ENCODE results near the gene MZT2A.
"Not testable (repeated sequence)": the region's sequence is repeated elsewhere in the genome, so short reads cannot be mapped to it uniquely, and the experiment has no call there.

Gene MZT2A

DNA sequence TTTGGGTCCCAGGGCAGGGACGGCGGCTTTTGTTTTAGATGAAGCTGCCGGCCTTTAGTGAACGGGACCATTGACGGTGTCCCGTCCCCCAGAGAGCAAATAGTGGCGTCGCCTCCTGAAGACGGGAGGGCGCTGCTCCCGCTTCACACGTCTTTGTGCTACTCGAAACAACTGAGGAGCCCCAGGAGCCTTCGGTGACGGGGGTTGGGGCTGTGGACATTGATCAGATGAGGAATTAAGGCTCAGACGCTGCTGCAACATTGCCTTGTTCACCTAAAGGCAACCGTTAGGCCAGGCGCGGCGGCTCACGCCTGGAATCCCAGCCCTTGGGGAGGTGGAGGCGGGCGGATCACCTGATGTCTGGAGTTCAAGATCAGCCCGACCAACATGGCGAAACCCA, 15.8 kb downstream of the MZT2A start:
- not testable (repeated sequence) for FAIRE-seq; DNase-seq (ENCODE audit: insufficient read length, low spot score)

DNA sequence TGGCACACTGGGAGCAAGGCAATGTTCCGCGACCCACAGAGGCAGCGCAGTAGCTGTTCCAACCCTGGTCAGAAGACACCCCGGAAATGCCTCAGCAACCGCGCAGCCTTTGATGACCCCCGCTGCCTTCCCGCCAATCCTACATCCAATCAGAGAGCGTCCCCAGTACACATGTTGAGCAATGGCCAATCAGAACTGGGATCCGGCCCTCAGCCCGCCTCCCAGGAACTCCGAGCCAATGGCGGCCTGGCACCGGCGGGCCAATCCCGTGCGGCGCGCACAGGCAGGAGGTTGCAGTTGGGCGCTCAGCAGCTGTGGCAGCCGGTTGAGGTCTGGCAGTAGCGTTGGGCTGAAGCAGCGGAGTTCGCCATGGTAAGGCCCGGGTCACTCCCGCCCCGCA, 16.4 kb downstream of the MZT2A start, which contains the start of gene TUBA3D:
Gene TUBA3D (plus strand): TSS at position 289 of the 400 bp plus-strand sequence. CDS start 81 bp downstream, at position 370.
- no peak for FAIRE-seq
- no peak for DNase-seq (ENCODE audit: insufficient read length, low spot score)
- TF ChIP-seq POU2F2 (IDR thresholded peaks at IDR 0.05; ENCODE audit: low read depth, low read length) (no peak), TAF1 (IDR thresholded peaks at IDR 0.05; ENCODE audit: low read depth, low read length) (no peak), PAX5 (IDR thresholded peaks at IDR 0.05; ENCODE audit: insufficient read depth, low read length, severe bottlenecking) (no peak), POLR2AphosphoS5 (IDR thresholded peaks at IDR 0.05; ENCODE audit: low read depth, low read length) (no peak), POLR2A (IDR thresholded peaks at IDR 0.05; ENCODE audit: low read depth, low read length) (no peak), SPI1 (IDR thresholded peaks at IDR 0.05; ENCODE audit: low read depth, low read length) (no peak)

DNA sequence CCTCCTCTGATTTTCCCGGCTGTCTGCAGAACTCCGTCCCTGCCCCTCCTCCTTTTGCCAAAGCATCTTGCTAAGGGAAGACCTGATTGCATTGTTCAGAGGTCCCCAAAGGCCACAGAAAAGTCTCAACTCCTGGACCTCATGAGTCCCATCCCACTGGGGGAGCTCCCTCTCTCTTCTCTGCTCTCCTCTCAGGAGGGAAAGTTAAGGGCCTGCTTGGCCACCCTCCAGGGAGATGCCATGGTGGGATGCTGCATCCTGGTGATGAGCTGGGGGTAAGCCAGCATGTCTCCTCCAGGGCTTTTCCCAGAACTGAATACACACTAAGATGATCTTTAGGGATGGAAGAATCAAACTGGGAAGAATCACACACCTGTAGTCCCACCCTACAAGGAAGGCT, 18.9 kb downstream of the MZT2A start:
- DNase-seq (ENCODE audit: insufficient read length, low spot score); FAIRE-seq: not testable (repeated sequence)

DNA sequence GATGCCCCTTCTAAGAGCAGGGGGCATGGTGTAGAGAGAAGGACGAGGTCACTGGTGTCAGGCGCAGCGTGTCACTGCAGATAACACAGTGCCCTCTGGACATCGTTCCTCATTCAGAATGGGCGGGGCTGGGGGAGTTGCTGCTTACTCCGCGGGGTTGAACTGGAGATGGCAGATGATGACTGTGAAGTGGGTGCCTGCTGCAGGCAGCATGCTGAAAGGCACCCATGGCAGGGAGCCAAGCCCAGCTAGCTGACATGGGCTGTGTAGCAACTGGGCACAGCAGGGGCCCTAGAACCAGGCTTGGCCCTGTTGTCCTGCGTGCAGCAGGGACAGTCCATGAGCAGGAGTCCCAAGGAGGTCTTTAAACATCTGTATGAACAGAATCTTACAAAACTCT, 20.6 kb downstream of the MZT2A start:
- not testable (repeated sequence) for FAIRE-seq; DNase-seq (ENCODE audit: insufficient read length, low spot score)

DNA sequence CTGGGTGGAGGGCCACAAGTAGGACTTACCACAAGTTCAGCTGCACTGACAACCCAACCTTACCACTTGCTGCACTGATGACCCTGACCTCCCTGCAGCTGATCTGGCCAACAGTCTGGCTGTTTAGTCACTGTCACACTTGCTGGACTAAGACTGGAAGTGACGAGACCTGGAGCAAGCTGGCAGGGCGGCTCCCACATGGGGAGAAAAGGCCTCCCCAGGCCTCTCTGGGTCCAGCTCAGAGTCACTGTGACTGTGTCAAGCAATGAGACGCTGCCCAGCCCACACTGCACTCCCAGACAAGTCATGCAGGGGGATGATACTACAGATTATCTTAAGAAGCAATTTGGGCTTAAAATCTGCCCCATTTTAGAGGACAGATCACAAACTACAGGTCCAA, 21.3 kb downstream of the MZT2A start:
- not testable (repeated sequence) for DNase-seq (ENCODE audit: insufficient read length, low spot score); FAIRE-seq

DNA sequence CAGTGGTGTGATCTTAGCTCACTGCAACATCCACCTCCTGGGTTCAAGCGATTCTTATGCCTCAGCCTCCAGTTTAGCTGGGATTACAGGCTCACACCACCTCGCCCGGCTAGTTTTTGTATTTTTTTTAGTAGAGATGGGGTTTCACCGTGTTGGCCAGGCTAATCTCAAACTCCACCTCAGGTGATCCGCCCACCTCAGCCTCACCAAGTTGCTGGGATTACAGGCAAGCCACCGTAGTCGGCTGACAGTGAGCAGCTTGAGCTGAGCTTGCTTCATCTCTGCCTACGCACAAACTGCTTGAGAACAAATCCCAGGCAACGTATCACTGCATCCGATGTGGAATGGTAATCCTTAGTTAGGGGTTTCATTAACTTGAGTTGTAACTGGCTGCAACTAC, 24.5 kb downstream of the MZT2A start:
- FAIRE-seq = not testable (repeated sequence)

DNA sequence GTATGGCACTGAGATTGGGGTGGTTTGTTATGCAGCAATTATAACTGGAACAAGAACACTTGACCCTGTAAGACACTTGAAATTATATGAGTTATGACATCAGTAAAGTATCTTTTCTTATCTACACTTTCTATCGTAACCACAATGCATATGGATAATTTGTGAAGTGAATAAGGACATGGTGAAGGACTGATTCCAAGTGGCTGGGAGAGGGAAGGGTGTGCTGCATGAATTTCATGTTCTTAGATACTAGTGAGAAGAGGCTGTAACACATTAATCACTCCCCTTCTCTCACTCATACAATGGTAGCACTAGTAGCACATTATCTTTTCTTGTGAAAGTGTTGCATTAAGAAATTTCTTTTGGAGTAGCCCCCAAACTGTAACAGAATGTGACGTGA, 37.3 kb downstream of the MZT2A start:
- FAIRE-seq = not testable (repeated sequence)

More for the DNA sequence above, 24.5 kb downstream of the MZT2A start:
- not testable (repeated sequence) for DNase-seq (ENCODE audit: insufficient read length, low spot score)

DNA sequence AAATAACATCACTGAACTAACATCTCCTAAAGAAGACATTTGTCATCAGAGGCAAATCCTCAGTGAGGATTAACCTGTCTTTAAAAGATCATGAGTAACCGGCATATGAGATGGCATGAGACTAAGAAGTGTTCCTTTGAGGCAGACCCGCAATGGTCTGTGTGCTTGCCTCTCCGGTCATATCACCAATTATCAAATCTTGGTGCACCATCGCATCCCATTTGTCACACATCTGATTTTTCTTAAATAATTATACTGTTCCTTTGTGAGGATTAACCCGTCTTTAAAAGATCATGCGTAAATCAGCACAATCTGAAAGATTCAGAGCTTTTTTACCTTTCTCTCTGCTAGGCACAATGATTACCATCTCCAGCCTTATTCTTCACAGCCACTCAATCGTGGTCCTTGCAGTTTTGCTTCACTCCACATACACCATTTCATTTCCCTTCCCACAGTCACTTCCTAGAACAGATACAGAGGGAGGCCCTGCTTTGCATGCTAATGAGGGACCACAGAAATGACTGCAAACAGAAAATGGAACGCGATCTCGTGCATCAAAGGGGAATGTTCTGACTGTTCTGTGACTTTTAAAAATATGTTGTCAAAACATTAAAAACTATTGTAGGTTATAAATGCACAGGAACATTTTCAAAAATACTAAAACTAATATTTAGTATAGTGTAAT, 40.8 kb downstream of the MZT2A start:
- not testable (repeated sequence) for DNase-seq (ENCODE audit: insufficient read length, low spot score)
- peak; percentile 56 for FAIRE-seq

More for the DNA sequence above, 37.3 kb downstream of the MZT2A start:
- not testable (repeated sequence) for DNase-seq (ENCODE audit: insufficient read length, low spot score)

DNA sequence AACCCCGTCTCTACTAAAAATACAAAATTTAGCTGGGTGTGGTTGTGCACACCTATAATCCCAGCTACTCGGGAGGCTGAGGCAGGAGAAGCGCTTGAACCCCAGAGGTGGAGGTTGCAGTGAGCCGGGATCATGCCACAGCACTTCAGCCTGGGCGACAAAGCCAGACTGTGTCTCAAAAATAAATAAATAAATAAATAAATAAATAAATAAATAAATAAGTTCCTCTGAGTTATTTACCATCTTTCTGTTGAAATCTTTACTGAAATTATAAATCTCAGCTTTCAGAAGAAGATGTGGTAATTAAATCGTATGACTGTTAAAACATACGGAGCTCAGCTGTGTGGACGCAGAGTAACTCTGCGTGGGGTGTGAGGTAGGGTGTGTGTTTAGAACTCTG, 44.2 kb downstream of the MZT2A start:
- not testable (repeated sequence) for DNase-seq (ENCODE audit: insufficient read length, low spot score); FAIRE-seq

DNA sequence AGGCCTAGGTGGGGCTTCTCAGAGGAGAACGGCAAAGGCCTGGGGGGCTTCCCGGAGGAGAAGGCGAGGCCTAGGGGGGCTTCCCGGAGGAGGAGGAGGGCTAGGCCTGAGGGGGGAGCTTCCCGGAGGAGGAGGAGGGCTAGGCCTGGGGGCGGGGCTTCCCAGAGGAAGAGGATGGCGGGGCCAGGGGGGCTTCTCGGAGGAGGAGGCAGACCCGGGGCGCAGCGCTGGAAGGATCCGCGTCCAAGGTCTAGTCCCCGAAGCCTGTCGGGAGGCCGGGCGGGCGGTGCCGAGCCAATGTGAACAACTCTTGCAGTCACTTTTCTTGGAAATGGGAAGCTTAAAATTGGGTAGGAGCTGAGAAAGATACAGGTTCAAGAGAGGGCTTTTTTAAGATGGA, 46.3 kb downstream of the MZT2A start:
- FAIRE-seq = no peak

DNA sequence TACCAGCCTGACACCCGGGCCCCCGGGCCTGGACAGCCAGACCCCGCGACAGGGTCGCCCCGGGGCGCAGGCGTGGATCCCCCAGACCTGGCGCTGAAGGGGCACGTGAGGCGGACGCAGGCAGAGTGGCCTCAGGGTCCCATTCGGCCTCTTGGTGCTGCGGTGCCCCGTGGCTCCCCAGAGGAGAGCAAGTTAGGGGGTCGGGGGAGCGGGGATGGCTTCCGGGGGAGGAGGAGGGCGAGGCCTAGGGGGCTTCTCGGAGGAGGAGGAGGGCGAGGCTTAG, 46.7 kb downstream of the MZT2A start:
- FAIRE-seq; DNase-seq (ENCODE audit: insufficient read length, low spot score): not testable (repeated sequence)

More for the DNA sequence above, 46.3 kb downstream of the MZT2A start:
- no peak for DNase-seq (ENCODE audit: insufficient read length, low spot score)
- TF ChIP-seq PAX5 (IDR thresholded peaks at IDR 0.05; ENCODE audit: insufficient read depth, low read length, severe bottlenecking) (no peak), SPI1 (IDR thresholded peaks at IDR 0.05; ENCODE audit: low read depth, low read length) (no peak), POLR2A (IDR thresholded peaks at IDR 0.05; ENCODE audit: low read depth, low read length) (no peak), POU2F2 (IDR thresholded peaks at IDR 0.05; ENCODE audit: low read depth, low read length) (no peak), POLR2AphosphoS5 (IDR thresholded peaks at IDR 0.05; ENCODE audit: low read depth, low read length) (no peak), TAF1 (IDR thresholded peaks at IDR 0.05; ENCODE audit: low read depth, low read length) (no peak)

DNA sequence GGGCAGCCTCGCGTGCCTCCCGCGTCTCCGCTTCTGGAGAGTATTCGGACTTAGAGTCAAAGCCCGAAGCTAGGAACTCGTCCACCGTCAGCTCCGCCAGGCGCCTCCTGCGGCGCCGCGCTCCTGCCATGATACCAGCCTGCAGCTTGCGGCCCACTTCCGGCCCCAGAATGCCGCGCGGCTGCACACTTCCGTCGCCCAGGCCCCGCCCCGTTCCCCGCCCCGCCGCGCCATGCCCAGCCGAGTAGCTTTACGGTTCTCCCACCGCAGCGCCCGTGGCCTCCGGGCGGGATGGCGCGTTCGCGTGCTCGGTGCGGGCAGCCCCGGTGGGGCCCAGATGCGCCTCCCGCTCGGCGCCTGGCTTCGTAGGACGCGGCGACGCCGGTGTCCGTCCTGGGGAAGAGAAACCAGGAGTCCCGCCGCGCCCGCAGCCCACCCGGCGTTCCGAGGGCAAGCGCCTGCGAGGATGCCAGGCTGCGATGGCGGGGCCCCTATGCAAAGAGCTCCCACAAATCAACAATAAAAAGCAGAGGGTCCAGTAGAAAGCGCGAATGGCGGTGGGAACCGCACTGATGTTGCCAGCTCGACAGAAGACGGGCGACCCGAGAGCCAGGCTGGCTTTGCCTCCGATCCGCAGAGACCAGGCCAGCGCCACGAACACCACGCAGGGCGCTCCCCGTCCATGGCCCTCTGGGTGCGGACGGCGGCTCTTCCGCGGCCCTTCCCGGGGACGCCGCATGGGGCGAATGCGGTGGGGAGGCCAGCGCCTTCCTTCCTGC, 47.3 kb downstream of the MZT2A start:
- not testable (repeated sequence) for DNase-seq (ENCODE audit: insufficient read length, low spot score); FAIRE-seq

DNA sequence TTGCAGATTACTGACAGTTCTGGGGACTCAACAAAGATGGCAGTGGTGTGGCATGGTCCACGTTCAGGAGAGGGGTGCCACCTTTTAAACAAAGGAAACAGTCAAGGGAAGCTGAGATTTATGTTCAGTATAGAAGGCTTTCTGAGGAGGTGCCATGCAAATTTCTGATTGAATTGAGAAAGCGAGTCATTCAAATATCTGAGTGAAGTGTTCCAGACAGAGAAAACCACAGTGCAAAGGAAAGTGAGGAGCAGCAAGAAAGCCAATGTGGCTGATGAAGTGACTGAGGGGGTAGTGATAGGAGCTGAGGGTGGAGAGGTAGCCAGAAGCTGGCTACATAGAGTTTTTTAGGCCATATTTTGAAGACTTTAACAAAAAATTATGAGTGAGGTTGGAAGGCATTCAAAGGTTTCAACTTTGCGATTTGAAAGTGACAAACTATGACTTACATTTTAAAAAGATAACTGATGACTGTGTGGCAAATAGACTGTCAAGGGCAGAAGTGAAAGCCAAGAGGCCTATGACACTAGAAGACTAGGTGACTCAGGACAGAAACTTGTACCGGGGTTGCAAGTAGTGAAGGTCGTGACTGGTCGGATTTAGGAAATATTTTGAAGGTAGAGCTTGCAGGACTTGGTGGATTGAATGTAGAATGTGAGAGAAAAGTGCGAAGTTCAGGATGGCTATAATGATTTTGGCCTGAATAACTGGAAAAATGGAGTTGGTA, 51.3 kb downstream of the MZT2A start:
- not testable (repeated sequence) for FAIRE-seq; DNase-seq (ENCODE audit: insufficient read length, low spot score)
- TF ChIP-seq SPI1 (IDR thresholded peaks at IDR 0.05; ENCODE audit: low read depth, low read length) = 0 out of 2 replicates have a peak, but pooled peaks have one; percentile 6
